ENCODE measurements around the gene SLC7A10.

SLC7A10 gene

DNA sequence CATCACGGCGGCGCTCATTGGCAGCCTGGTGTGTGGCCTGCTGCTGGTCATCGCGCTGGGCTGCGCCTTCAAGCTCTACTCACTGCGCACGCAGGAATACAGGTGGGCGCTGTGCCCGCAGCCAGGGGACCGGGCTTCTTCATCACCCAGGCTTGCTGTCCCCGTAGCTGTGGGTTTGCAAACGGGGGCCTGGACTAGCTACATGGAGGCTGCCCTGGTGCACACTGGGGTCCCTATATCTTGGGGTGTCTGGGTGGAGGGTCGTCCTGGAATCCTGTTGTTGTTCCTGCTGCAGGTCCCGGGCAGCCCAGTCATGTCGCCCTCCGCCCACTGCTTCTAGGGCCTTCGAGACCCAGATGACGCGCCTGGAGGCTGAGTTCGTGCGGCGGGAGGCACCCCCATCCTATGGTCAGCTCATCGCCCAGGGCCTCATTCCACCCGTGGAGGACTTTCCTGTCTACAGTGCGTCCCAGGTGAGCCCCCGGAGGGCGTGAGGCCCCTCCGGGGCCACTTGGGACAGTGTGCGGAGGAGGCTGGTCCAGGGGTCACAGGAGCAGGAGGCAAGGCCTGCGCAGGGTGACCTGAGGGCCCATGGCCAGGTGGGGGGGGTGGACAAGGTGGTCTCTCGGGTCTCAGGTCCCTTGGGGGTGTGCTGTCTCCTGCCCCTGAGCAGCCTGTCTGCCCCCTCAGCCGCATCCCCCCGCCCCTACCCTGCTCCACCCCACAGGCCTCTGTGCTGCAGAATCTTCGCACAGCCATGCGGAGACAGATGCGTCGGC is 19.2 kb downstream of the SLC7A10 start:
- no peak overlapping the region for H3K27ac ChIP-seq
- TF ChIP-seq, protein P1, sequence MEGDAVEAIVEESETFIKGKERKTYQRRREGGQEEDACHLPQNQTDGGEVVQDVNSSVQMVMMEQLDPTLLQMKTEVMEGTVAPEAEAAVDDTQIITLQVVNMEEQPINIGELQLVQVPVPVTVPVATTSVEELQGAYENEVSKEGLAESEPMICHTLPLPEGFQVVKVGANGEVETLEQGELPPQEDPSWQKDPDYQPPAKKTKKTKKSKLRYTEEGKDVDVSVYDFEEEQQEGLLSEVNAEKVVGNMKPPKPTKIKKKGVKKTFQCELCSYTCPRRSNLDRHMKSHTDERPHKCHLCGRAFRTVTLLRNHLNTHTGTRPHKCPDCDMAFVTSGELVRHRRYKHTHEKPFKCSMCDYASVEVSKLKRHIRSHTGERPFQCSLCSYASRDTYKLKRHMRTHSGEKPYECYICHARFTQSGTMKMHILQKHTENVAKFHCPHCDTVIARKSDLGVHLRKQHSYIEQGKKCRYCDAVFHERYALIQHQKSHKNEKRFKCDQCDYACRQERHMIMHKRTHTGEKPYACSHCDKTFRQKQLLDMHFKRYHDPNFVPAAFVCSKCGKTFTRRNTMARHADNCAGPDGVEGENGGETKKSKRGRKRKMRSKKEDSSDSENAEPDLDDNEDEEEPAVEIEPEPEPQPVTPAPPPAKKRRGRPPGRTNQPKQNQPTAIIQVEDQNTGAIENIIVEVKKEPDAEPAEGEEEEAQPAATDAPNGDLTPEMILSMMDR (conservative IDR thresholded peaks at IDR 0.05): no peak

DNA sequence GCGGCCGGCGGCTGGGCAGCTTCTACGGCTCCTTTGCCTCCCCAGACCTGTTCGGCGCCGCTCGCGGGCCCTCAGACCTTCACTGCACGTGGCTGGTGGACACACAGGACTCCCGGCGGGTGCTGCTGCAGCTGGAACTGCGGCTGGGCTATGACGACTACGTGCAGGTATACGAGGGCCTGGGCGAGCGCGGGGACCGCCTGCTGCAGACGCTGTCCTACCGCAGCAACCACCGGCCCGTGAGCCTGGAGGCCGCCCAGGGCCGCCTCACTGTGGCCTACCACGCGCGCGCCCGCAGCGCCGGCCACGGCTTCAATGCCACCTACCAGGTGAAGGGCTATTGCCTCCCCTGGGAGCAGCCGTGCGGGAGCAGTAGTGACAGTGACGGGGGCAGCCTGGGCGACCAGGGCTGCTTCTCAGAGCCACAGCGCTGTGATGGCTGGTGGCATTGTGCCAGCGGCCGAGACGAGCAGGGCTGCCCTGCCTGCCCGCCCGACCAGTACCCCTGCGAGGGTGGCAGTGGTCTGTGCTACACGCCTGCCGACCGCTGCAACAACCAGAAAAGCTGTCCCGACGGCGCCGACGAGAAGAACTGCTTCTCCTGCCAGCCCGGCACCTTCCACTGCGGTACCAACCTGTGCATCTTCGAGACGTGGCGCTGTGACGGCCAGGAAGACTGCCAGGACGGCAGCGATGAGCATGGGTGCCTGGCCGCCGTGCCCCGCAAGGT is 20.0 kb downstream of the SLC7A10 start:
- no peak overlapping the region for H3K27ac ChIP-seq
- TF ChIP-seq, protein P1 (conservative IDR thresholded peaks at IDR 0.05): no peak

DNA sequence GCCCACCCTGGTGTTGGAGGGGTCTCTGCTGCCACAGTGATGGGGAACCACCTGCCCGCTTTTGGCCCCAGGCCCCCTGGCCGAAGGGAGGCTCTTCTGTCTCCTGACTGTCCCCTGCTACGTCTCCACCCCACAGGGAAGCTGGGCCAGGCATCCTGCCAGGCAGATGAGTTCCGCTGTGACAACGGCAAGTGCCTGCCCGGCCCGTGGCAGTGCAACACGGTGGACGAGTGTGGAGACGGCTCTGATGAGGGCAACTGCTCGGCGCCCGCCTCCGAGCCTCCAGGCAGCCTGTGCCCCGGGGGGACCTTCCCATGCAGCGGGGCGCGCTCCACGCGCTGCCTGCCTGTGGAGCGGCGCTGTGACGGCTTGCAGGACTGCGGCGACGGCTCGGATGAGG is 20.5 kb downstream of the SLC7A10 start:
- TF ChIP-seq, protein P1 (conservative IDR thresholded peaks at IDR 0.05): no peak
- no peak overlapping the region for H3K27ac ChIP-seq

DNA sequence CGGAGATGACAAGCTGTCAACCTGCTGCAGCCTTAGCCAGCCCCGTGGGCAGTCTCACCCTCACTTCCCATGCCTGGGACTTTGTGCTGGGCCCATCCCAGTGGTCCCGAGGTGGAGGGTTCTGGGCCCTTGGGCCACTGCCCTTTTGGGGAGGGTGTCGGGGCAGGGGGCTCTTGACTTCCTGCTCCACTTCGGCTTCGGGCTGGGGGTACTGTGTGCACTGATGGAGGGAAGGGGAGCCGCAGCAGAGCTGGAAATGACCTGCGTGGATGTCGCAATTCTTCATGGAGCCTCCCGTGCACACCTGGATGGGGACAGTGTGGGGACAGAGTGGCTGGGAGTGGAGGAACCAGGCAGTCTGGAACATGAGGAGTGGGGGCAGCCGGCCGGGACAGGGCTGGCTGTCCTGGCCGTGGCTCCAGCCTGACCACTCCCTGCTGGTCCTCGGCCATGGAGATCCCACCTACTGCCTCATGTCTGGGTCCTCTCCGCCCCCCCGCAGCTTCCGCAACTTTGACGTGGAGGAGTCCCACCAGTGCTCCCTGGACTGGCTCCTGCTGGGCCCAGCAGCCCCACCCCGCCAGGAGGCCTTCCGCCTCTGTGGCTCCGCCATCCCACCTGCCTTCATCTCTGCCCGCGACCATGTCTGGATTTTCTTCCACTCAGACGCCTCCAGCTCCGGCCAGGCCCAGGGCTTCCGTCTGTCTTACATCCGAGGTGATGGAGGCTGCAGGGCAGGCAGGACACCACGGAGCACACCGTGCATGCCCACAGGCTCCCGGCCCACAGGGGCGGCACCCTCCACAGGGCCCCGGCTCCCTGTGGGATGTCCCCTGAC is 21.3 kb downstream of the SLC7A10 start:
- TF ChIP-seq, protein P1 (conservative IDR thresholded peaks at IDR 0.05): no peak
- H3K27ac ChIP-seq: no peak overlapping the region

DNA sequence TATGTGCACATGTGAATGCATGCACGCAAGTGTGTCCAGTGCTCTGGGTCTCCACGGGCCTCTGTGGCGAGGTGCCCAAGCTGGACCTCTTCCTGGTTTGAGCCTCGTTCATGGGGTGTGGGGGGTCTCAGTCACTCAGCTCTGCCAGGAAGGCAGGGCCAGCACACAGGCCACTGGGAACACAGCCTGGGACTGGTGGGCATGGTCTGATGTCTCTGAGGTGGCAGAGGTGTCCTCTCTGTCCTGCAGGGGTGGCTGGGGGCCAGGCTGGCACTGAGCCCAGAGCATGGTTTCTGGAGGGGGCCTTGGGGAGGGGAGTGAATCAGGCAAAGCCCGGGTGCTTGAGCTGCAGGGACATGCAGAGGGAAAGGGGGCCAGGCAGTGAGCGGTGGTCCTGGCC is 22.1 kb downstream of the SLC7A10 start:
- TF ChIP-seq, protein P1 (conservative IDR thresholded peaks at IDR 0.05): no peak

DNA sequence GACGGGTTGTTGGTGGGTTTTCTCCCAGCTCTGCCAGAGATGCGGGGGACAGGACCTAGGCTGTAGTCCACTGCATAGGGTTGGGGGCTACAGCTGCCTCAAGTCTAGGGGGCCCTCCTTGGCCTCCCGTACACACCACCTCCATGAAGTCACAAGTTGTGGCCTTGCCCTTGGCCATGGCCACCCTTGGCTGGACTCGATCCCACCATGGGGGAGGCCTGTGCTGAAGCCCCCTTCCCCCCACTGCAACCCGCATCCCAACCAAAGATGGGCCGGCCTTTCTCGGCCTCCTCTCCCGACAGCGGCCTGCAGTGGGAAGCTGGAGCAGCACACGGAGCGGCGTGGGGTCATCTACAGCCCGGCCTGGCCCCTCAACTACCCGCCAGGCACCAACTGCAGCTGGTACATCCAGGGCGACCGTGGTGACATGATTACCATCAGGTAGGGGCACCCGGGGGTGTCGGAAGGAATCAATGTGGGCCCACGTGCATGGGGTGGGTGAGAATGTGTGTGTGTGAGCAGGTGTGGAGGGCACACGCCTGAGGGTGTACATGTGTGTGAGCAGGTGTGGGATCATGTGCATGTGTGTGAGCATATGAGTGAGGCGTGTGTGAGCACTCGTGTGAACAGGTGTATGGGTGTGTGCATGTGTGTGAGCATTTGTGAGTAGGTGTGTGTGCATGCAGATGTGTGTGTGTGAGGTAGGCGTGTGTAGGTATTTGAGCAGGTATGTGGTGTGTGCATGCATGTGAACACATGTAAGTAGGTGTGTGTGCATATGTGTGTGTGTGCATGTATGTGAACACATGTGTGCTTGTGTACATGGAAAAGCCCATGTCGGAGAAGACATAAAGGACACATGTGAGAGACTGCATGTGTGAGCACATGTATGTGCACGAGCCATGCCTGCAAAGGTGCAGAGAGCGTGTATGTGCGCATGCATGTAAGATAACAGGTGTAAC is 22.8 kb downstream of the SLC7A10 start:
- H3K27ac ChIP-seq: no peak overlapping the region
- TF ChIP-seq, protein P1 (conservative IDR thresholded peaks at IDR 0.05): no peak

More for the DNA sequence above, 22.1 kb downstream of the SLC7A10 start:
- no peak overlapping the region for H3K27ac ChIP-seq

Data from VCaP (cell line).